Measurements from ENCODE around the gene FAM181A.

- TF ChIP-seq CTCF (IDR thresholded peaks at IDR 0.05): peak; percentile 74 to 95 (median 90)
- TF ChIP-seq POLR2A (IDR thresholded peaks at IDR 0.05): no peak
These were observed 12.4 kb downstream of the FAM181A start for GRCh38 chr14:93939304-93940229.

All from body of pancreas (tissue), 4 donors.